Measurements from ENCODE around the gene FIZ1.
A peak's percentile ranks its signal among the peaks of the same experiment; 100 is the strongest.

The FIZ1 gene

GRCh38 chr19:55613396-55613795, 14.1 kb upstream of the FIZ1 start:
- no peak for DNase-seq

GRCh38 chr19:55611983-55612645, 12.8 kb upstream of the FIZ1 start:
- no peak for DNase-seq

- DNase-seq, result no peak
Measured at GRCh38 chr19:55611300-55611982, 12.1 kb upstream of the FIZ1 start.

GRCh38 chr19:55609326-55609725, 10.0 kb upstream of the FIZ1 start:
- DNase-seq, result no peak

- no peak for DNase-seq
Measured at GRCh38 chr19:55606817-55607216, 7.5 kb upstream of the FIZ1 start.

DNA sequence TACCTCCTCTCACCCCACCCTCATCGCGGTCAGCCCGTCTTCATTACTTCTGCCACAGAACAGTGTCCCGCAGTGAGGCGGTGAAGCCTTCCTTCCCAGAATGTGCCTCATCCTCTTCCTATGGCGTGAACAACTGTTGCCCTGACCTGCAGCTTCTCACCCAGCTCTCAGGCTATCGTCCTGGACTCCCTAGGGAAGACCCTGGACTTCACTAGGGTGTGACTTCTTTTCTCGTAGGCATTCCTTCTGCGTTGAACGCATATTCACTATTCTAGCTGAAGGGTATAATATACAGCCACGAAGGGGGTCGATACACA, 7.1 kb upstream of the FIZ1 start:
- DNase-seq, result no peak

GRCh38 chr19:55605637-55606470, 6.5 kb upstream of the FIZ1 start, which contains the start of gene ZNF865:
Gene ZNF865 (plus strand): TSS chr19:55605647. CDS start chr19:55613619, 7,972 bp downstream.
- DNase-seq, result peak; percentile 54

DNA sequence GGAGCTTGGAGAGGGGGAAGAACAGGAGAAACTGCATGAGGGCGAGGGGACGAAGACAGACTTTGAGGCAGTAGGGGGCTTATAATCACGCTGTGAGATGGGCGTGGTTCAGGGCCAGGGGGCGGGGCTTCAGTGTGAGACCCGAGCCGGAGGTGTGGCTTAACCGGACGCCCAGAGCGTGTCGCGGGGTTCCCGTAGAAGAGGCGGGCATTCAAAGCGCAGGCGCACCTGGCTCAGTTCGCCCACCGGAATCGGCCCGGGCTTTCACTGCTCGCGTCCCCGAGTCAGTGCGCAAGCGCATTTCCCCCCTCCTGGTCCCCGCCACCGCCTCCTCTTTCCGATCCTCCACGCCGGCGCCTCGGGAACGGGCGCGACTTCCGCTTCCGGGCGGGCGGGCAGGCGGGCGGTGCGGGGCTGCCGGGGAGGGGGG, 5.9 kb upstream of the FIZ1 start:
- peak; percentile 94 for DNase-seq

GRCh38 chr19:55603581-55604292, 4.4 kb upstream of the FIZ1 start:
- no peak for DNase-seq

GRCh38 chr19:55603115-55603514, 3.8 kb upstream of the FIZ1 start:
- no peak for DNase-seq

DNA sequence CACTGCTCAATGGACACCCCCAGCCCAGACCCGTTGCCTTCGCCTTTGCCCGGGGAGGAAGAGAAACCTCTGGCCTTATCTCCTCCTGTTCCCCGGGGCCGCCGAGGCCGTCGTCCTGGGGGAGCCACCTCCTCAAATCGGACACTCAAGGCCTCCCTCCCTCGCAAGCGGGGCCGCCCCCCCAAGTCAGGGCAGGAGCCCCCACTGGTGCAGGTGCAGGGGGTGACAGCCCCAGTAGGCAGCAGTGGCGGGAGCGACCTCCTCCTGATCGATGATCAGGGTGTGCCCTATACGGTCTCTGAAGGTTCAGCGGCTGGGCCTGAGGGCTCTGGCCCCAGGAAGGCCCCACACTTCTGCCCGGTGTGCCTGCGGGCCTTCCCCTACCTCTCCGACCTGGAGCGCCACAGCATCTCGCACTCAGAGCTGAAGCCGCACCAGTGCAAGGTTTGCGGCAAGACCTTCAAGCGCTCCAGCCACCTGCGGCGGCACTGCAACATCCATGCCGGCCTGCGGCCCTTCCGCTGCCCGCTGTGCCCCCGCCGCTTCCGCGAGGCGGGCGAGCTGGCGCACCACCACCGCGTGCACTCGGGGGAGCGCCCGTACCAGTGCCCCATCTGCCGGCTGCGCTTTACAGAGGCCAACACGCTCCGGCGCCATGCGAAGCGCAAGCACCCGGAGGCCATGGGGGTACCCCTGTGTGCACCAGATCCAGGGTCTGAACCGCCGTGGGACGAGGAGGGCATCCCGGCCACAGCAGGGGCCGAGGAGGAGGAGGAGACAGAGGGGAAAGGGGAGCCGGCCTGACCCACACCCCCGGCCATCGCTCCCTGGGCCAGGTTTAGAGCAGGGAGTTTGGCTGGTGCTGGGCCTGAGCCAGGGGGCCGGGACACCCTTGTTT, 3.0 kb upstream of the FIZ1 start:
- DNase-seq, result no peak

DNA sequence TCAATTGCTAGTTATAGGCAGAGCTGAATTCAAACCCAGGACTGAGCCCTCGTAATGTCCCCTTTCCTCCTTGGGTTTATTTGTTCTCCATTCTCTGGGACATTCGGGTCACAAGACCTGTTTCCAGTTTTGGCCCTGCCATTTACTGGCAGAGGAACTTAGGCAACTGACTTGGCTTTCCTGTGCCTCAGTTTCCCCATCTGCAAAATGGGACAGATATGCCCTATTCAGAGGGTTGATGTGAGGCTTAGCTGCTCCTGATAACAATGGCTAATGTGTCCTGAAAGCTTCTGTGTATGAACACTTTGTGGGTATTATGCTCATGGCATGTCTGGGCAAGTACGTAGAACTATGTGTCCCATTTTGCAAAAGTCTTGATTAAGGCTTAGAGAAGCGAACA, 1.8 kb upstream of the FIZ1 start:
- no peak for DNase-seq

GRCh38 chr19:55600662-55601028, 1.3 kb upstream of the FIZ1 start:
- DNase-seq, result no peak

- peak; percentile 92 for DNase-seq
Measured at GRCh38 chr19:55599842-55600661, 735 bp upstream of the FIZ1 start, which contains the start of gene ZNF524. Gene ZNF524 (plus strand): TSS chr19:55600288. CDS start chr19:55602113, 1,825 bp downstream.

- DNase-seq, result peak; percentile 75
Measured at GRCh38 chr19:55598719-55599467, 424 bp downstream of the FIZ1 start.

DNA sequence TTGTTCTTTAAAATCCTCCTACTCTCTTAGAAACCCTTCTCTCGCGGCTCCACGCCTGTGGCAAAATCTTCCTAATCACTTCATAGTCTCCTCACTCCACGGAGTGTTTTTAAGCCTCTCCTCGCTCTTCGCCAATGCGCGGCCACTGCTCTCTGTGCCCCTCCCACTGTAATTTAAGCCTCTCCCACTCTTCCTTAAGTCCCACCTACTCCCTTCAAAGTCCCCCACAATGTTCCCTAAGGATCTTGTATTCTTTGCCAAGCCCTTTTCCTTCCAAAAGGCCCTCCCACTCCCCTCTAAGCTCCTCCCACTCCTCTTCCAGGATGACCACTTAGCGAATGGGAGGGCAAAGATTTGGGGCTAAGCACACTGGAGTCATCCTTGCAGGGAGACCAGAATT, 1.3 kb downstream of the FIZ1 start:
- no peak for DNase-seq

DNA sequence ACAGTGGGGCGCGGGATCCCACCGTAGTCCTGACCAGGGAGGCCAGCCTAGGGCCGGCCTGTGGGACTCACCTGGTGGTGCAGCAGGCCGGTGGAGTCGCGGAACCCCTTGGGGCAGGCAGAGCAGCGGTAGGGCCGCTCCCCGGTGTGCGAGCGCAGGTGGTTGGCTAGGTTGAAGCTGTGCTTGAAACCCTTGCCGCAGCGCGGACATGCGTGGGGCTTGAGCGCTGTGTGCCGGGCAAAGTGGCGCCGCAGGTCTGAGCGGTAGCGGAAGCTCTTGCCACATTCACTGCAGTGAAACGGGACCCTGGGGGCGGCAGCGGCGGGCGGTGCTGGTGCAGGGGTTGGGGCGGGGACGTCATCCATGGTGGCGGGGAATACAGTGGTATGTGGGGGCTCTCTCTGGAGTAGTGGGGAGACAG, 1.8 kb downstream of the FIZ1 start:
- DNase-seq, result no peak

GRCh38 chr19:55596304-55596703, 3.0 kb downstream of the FIZ1 start:
- DNase-seq, result no peak

GRCh38 chr19:55594996-55595545, 4.2 kb downstream of the FIZ1 start:
- no peak for DNase-seq
